ENCODE results near the gene ZBTB1. TPM values are rescaled to one million over a fixed set of nuclear protein-coding genes. Genes with fewer than 3 reads are reported as not detected.

The ZBTB1 gene
- total and polyA plus RNA-seq, 2 donors (not counting 3 experiments of a cell fraction or from before 2014, with no cell fraction given), result 9.7 to 32.2 TPM

GRCh38 chr14:64474041-64474440, 30.5 kb upstream of the ZBTB1 start:
- no peaks in the 10 kb centered on the region for H3K9me3 ChIP-seq (replicated peaks; ENCODE audit: control insufficient read depth, insufficient read depth, low read length)
- POLR2A ChIA-PET, result no interaction called here
- no peak overlapping the region for H3K4me2 ChIP-seq (ENCODE audit: insufficient read depth, low read length)
- H4K20me1 ChIP-seq (replicated peaks; ENCODE audit: control insufficient read depth, extremely low read depth, insufficient read depth, low read length), result no peaks in the 10 kb centered on the region
- no peak overlapping the region for H3K9ac ChIP-seq (replicated peaks; ENCODE audit: extremely low read depth, insufficient read depth, low read length)
- no peak overlapping the region for H3K4me3 ChIP-seq (replicated peaks in 1 of 3; ENCODE audit: insufficient read depth in 1 of 3, low read depth in 1 of 3, low read length in 3 of 3)
- DNase-seq (ENCODE audit: low read depth, low spot score), result no peak
- no peaks in the 10 kb centered on the region for H3K4me1 ChIP-seq (ENCODE audit: control insufficient read depth, extremely low read depth, insufficient read depth, low read length)
- intact Hi-C loops (cut with micrococcal nuclease), result no loop called here
- no peaks in the 10 kb centered on the region for H3K36me3 ChIP-seq (ENCODE audit: control insufficient read depth in 2 of 2, extremely low read depth in 1 of 2, insufficient read depth in 2 of 2, low read length in 2 of 2)
- no peaks in the 10 kb centered on the region for H3K27me3 ChIP-seq (ENCODE audit: control insufficient read depth in 2 of 2, insufficient read depth in 2 of 2, low read length in 2 of 2)
- no TSS peak for BruUV-seq (replicated peaks)
- FAIRE-seq, result no peak
- no peak overlapping the region for H3K27ac ChIP-seq (ENCODE audit: insufficient read depth, low read depth, low read length)
- dilution Hi-C loops (cut with MboI; ENCODE audit: extremely low pct_ligation_motif_present, low sequenced_read_pairs), result no loop called here
- CTCF ChIA-PET, result interaction anchor here (1.8 to 7.7 kb wide), 2 partner anchors 11 to 130 kb away, joined by 4 to 123 read pairs; no protein-coding TSS in a partner anchor
- TF ChIP-seq POLR2A (IDR thresholded peaks at IDR 0.05; ENCODE audit: low read depth, low read length) (no peak), FOS (IDR thresholded peaks at IDR 0.05; ENCODE audit: borderline replicate concordance, insufficient read depth, low read length) (no peak), CTCF (IDR thresholded peaks at IDR 0.05; ENCODE audit: extremely low read depth in 1 of 2, insufficient read depth in 1 of 2, low read depth in 1 of 2, low read length in 2 of 2) (no peak), MAX (IDR thresholded peaks at IDR 0.05; ENCODE audit: insufficient read depth, insufficient read length) (no peak), EZH2 (IDR thresholded peaks at IDR 0.05; ENCODE audit: borderline replicate concordance, low read depth, low read length, severe bottlenecking) (no peak), JUN (IDR thresholded peaks at IDR 0.05; ENCODE audit: borderline replicate concordance, insufficient read depth, insufficient read length, low read depth) (no peak), MYC (IDR thresholded peaks at IDR 0.05; ENCODE audit: low read depth, low read length) (no peak), GATA2 (IDR thresholded peaks at IDR 0.05; ENCODE audit: insufficient read depth, insufficient read length, low read depth, low read length) (no peak), POLR2AphosphoS5 (IDR thresholded peaks at IDR 0.05; ENCODE audit: insufficient read depth, low read depth, low read length) (no peak)
- H3K9me1 ChIP-seq (replicated peaks; ENCODE audit: control insufficient read depth, extremely low read depth, insufficient read depth, low read length), result no peaks in the 10 kb centered on the region
- no peak overlapping the region for H2AFZ ChIP-seq (ENCODE audit: low read depth, low read length)
- no peaks in the 10 kb centered on the region for H3K79me2 ChIP-seq (ENCODE audit: control insufficient read depth, insufficient read depth, low read length)
